Globus pallidus (tissue), 1 donor: Measurements from ENCODE around the gene TTC23L.
"Not testable (repeated sequence)": the region's sequence is repeated elsewhere in the genome, so short reads cannot be mapped to it uniquely, and the experiment has no call there.

Experiments
- DNase-seq: peaks from one replicate; pipeline ENCODE4 v3.0.0-alpha.2; 2015; ENCODE audit warnings: low spot score

Gene TTC23L

GRCh38 chr5:34923256-34923655, 84.3 kb downstream of the TTC23L start:
- DNase-seq, result not testable (repeated sequence)

GRCh38 chr5:34923694-34924461, 84.9 kb downstream of the TTC23L start:
- DNase-seq, result no peak

DNA sequence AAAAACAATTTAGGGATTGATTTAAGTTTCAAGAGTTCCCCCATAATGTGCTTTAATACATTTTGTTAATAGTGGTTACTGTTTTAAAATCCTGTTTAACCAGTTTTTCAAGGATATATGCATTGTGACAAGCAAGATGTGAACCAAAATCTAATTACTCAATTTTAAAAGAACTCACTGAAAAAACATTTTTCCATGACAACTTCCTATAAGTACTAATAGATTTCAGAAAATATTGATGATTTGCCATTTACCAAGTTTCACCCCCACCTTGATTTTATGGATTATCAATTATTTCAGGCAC, 85.5 kb downstream of the TTC23L start:
- no peak for DNase-seq

GRCh38 chr5:34926318-34926888, 87.4 kb downstream of the TTC23L start:
- no peak for DNase-seq

- DNase-seq, result no peak
Observed at GRCh38 chr5:34927785-34928184, 88.8 kb downstream of the TTC23L start.

DNA sequence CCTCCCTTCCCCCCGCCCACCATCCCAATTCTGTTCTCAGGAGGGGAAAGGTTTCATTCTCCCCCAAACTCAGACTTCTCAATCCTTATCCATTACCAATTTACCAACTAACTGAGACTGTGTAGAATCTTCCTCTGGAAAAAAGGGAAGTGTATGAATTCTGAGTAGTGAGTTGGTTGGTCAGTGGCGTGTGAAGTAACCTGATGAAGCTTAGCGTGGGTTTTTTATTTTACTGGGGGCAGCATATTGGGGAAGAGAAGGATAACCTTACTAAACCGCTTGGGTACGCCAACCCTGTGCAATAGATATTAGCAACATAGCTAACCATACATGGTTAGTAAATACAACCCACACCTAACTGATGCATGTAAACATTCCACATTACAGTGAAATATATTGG, 89.3 kb downstream of the TTC23L start:
- no peak for DNase-seq

- peak; percentile 99 for DNase-seq
Observed at GRCh38 chr5:34929134-34929719, 90.3 kb downstream of the TTC23L start, which contains the start of gene DNAJC21. TSS of gene DNAJC21 (plus strand) at chr5:34929559. CDS start at chr5:34929820, 261 bp downstream.

GRCh38 chr5:34929720-34930461, 90.9 kb downstream of the TTC23L start:
- peak; percentile 70 for DNase-seq

GRCh38 chr5:34930462-34930844, 91.5 kb downstream of the TTC23L start:
- DNase-seq, result no peak

DNA sequence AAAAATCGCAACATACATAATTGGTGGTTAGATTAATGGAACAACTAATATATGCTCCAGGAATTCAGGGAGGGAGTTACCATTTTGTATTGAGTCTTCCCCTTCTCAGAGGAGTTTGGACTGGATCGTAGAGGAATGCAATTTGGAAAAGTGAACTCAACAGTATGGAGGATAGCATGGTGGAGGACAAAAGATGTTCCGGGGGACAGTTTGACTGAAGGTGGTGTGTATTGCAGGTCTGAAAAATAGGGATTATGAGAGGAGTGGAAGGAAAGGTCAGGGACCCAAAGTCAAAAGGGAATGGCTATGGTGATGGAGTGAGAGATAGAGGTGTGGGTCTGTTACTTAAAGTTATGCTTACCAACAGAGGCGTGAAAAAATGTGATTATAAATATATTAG, 91.9 kb downstream of the TTC23L start:
- DNase-seq, result no peak

GRCh38 chr5:34932947-34933346, 94.0 kb downstream of the TTC23L start:
- DNase-seq, result no peak

GRCh38 chr5:34941936-34942335, 103.0 kb downstream of the TTC23L start:
- no peak for DNase-seq

DNA sequence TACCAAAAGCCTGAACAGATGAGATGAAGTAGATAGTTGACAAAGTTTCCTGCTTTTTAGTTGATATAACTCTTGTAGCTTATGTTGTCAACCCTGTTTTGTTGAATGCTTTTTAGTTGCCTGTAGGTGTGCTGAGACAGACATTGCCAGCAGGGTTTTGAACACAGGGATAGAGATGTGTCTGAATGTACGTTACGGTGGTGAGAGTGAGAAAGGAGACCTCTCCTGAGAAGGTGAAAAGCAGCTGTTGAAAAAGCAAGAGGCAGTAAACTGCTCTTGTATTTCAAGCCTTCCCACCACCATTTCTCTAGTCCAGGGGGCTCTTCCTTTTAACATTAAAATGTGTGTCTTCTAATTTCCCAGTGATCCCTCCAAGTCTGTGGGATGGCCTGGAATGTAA, 105.1 kb downstream of the TTC23L start:
- DNase-seq, result no peak

DNA sequence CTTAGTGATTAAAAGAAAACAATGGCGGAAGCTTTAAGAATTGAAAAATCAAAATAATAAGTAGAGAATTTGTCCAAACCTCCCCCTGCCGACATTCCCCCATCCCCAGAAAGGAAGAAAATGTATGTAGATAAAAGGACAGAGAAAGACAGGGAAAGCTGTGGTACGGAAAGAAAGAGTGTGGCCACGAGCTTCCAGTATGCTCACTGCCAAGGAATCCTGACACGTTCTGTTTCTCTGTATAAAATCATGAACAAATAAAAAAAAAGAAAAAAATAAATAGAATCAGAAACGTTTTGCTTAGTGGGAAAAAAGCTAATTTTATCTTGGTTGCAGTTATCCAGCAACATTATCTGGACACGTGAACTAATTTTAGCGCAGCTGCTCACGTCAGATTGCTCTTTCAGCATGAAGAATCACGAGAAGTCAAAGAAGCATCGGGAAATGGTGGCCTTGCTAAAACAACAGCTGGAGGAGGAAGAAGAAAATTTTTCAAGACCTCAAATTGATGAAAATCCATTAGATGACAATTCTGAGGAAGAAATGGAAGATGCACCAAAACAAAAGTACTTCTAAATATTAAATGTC, 105.6 kb downstream of the TTC23L start:
- DNase-seq, result no peak
